HG03039 (cell line): Measurements from ENCODE around the gene EPDR1.

Source experiments
- ATAC-seq: cut with Tn5 transposase; IDR thresholded peaks from one replicate; pipeline ENCODE4 v1.9.1; 2021; ENCODE audit warnings: mild to moderate bottlenecking, moderate library complexity; ENCODE audit not compliant: unreplicated experiment

EPDR1 gene

GRCh38 chr7:37920305-37920848, at the start of gene EPDR1:
Gene EPDR1, plus strand, starts transcription at chr7:37920640. Its CDS starts 300 bp downstream, at chr7:37920940.
- ATAC-seq = peak; percentile 26

GRCh38 chr7:37882086-37882485, 38.4 kb upstream of the EPDR1 start:
- ATAC-seq = no peak

- no peak for ATAC-seq
Measured at GRCh38 chr7:37893359-37893758, 27.1 kb upstream of the EPDR1 start.

- no peak for ATAC-seq
Measured at GRCh38 chr7:37894671-37895070, 25.8 kb upstream of the EPDR1 start.

- no peak for ATAC-seq
Measured at GRCh38 chr7:37899712-37900247, 20.7 kb upstream of the EPDR1 start.

GRCh38 chr7:37901236-37901827, 19.1 kb upstream of the EPDR1 start:
- ATAC-seq = no peak

- no peak for ATAC-seq
Measured at GRCh38 chr7:37901890-37902524, 18.4 kb upstream of the EPDR1 start.

- no peak for ATAC-seq
Measured at GRCh38 chr7:37908221-37908788, 12.1 kb upstream of the EPDR1 start.

GRCh38 chr7:37912756-37913155, 7.7 kb upstream of the EPDR1 start:
- ATAC-seq = no peak

GRCh38 chr7:37915438-37915837, 5.0 kb upstream of the EPDR1 start:
- no peak for ATAC-seq

- ATAC-seq = no peak
Measured at GRCh38 chr7:37916017-37916672, 4.3 kb upstream of the EPDR1 start.

- no peak for ATAC-seq
Measured at GRCh38 chr7:37916673-37917660, 3.5 kb upstream of the EPDR1 start, which contains the start of gene SFRP4. Gene SFRP4, minus strand, starts transcription at chr7:37916817. Its CDS starts 280 bp downstream, at chr7:37916537.

GRCh38 chr7:37918526-37918925, 1.9 kb upstream of the EPDR1 start:
- no peak for ATAC-seq

- ATAC-seq = peak; percentile 40
Measured at GRCh38 chr7:37920849-37921805, 687 bp downstream of the EPDR1 start.

- no peak for ATAC-seq
Measured at GRCh38 chr7:37921876-37922275, 1.4 kb downstream of the EPDR1 start.

- ATAC-seq = no peak
Measured at GRCh38 chr7:37923996-37924395, 3.6 kb downstream of the EPDR1 start.

- ATAC-seq = no peak
Measured at GRCh38 chr7:37924491-37925041, 4.1 kb downstream of the EPDR1 start.

- ATAC-seq = no peak
Measured at GRCh38 chr7:37925620-37926019, 5.2 kb downstream of the EPDR1 start.
